Esophagus squamous epithelium (tissue), 5 donors: Measurements from ENCODE around the gene RALA. TPM values are rescaled to one million over a fixed set of nuclear protein-coding genes. Genes with fewer than 3 reads are reported as not detected.
A peak's percentile ranks its signal among the peaks of the same experiment; 100 is the strongest.

ENCODE experiments used
- DNase-seq: peaks from one replicate; lab custom pipeline; 2025; lab: John Stamatoyannopoulos, UW
- H3K27ac ChIP-seq, 4 donors: fragments of 200-600 bp; sonication (generic); one replicate each; pipeline ENCODE4 v1.5.1; 2016 to 2019; ENCODE audit warnings: mild to moderate bottlenecking in 1 of 4
- H3K27me3 ChIP-seq, 4 donors: fragments of 200-600 bp; sonication (generic); 1 replicate in 3 of 4; 2 replicates in 1 of 4; pipeline versions ENCODE4 v1.5.1 to v1.6.0; 2017 to 2021; ENCODE audit warnings: antibody characterized with exemption in 1 of 4
- H3K36me3 ChIP-seq, 3 donors: fragments of 200-600 bp; sonication (generic); one replicate each; pipeline ENCODE4 v1.5.1; 2016 to 2019
- H3K4me1 ChIP-seq, 3 donors: fragments of 200-600 bp; sonication (generic); one replicate each; pipeline ENCODE4 v1.5.1; 2017 to 2019
- H3K4me3 ChIP-seq, 4 donors: fragments of 200-600 bp; sonication (generic); 1 replicate in 3 of 4; 2 replicates in 1 of 4; pipeline ENCODE4 v1.5.1; 2016 to 2019; ENCODE audit warnings: mild to moderate bottlenecking in 2 of 4, moderate library complexity in 1 of 4
- H3K9me3 ChIP-seq, 3 donors: fragments of 200-600 bp; sonication (generic); one replicate each; pipeline ENCODE4 v1.5.1; 2016 to 2019
- POLR2A ChIP-seq, 4 donors: fragments of 450-650 bp; IDR thresholded peaks; one replicate each; pipeline ENCODE4 v1.6.1; 2017; ENCODE audit warnings: antibody characterized with exemption in 4 of 4, mild to moderate bottlenecking in 4 of 4, moderate library complexity in 3 of 4
- WGBS, 2 donors: methylation state at CpG; one replicate each; pipeline ENCODE4 v1.1.5; 2018; 5-methylcytosine and 5-hydroxymethylcytosine counted together
- intact Hi-C: fragments of 100-400 bp; cut with DNase I; formaldehyde crosslinking; loops from one replicate; pipeline ENCODE4 v1.15.0; 2022
- total RNA-seq, 4 donors: library from RNA; depleted of rRNA; stranded (reverse); fragments of >200 nt; gene quantifications; one replicate each; pipeline ENCODE4 v1.1.0, GENCODE V29; 2016
- TF ChIP-seq, protein P1 (sequence below), 6 experiments: fragments of 450-650 bp in 4 of 6; fragments of 200-600 bp in 2 of 6; sonication (generic) in 2 of 6; IDR thresholded peaks; one replicate each; pipeline ENCODE4 v1.5.1; 2016 to 2019; ENCODE audit warnings: antibody characterized with exemption in 6 of 6, mild to moderate bottlenecking in 4 of 6, moderate library complexity in 4 of 6
- donor health status: DM: yes; HTN: yes; CAD: no.

Gene RALA
- total RNA-seq, 4 donors from 2014 or later = 32.8 to 49.6 (median 39.9) TPM

DNA sequence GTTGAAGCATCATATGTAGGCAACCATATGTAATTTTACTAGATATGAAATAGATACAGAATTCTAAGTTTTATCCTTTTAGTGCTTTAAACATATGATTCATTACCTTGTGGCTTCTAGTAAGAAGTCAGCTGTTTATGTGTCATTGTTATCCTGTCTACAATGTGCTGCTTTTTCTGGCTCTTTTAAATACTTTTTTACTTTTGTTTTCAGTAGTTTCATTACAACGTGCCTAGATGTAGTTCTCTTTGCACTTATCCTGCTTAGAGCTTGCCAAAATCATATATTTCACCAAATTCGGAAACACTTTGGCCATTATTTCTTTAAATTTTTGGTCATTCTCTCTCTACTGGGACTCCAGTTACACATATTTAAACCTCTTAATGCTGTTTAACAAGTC is 30.8 kb upstream of the RALA start:
- intact Hi-C loops = no loop called here
- TF ChIP-seq POLR2A (IDR thresholded peaks at IDR 0.05) = no peak
- TF ChIP-seq, protein P1, sequence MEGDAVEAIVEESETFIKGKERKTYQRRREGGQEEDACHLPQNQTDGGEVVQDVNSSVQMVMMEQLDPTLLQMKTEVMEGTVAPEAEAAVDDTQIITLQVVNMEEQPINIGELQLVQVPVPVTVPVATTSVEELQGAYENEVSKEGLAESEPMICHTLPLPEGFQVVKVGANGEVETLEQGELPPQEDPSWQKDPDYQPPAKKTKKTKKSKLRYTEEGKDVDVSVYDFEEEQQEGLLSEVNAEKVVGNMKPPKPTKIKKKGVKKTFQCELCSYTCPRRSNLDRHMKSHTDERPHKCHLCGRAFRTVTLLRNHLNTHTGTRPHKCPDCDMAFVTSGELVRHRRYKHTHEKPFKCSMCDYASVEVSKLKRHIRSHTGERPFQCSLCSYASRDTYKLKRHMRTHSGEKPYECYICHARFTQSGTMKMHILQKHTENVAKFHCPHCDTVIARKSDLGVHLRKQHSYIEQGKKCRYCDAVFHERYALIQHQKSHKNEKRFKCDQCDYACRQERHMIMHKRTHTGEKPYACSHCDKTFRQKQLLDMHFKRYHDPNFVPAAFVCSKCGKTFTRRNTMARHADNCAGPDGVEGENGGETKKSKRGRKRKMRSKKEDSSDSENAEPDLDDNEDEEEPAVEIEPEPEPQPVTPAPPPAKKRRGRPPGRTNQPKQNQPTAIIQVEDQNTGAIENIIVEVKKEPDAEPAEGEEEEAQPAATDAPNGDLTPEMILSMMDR (IDR thresholded peaks at IDR 0.05) = no peak
- H3K36me3 ChIP-seq = no peaks in the 10 kb centered on the region
- WGBS, 2 donors = 5 to 24% methylated on average over 2 of the region's 2 CpGs
- H3K9me3 ChIP-seq = no peaks in the 10 kb centered on the region
- H3K27ac ChIP-seq = no peak overlapping the region
- H3K27me3 ChIP-seq = no peaks in the 10 kb centered on the region
- H3K4me1 ChIP-seq = peaks cover 0 to 21% (median 6%) of the 10 kb centered on the region in 3 donors
- no peak overlapping the region for H3K4me3 ChIP-seq
- DNase-seq = no peak

DNA sequence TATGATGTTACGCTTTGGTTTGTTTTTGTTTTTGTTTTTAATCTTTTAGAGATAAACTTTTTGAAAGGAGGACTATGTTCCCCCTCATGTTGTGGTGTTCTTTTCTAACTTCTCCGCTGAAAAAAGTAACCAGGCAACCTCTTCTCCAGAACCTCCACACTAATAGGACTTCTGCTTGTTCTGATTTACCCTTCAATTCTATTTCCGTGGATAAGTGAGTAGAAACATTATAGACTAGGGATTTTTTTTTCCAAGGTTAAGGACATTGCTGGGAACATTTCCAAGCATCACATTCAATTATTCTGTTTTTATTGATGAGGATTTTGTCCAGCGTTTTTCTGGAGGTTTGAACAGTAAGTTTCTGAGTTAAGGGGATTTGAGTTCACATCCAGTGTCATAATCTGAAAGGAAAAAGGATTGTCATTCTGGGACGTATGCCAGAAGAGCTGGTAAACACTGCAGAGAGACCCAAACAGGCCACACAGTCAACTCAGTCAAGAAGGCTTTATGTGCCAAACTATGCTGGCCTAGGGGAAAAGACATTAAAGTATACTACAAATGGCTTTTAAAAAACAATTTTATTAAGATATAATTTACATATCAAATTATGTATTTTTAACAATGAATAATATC is 28.3 kb upstream of the RALA start:
- Histone ChIP-seq H3K4me3 (no peak overlapping the region), H3K9me3 (no peaks in the 10 kb centered on the region), H3K4me1 (peaks cover 0 to 16% (median 0%) of the 10 kb centered on the region in 3 donors), H3K27me3 (no peaks in the 10 kb centered on the region), H3K27ac (no peak overlapping the region), H3K36me3 (no peaks in the 10 kb centered on the region)
- 53 to 59% methylated on average over 5 of the region's 5 CpGs for WGBS, 2 donors
- TF ChIP-seq, protein P1 (IDR thresholded peaks at IDR 0.05) = no peak
- TF ChIP-seq POLR2A (IDR thresholded peaks at IDR 0.05) = no peak
- intact Hi-C loops = no loop called here
- DNase-seq = no peak

DNA sequence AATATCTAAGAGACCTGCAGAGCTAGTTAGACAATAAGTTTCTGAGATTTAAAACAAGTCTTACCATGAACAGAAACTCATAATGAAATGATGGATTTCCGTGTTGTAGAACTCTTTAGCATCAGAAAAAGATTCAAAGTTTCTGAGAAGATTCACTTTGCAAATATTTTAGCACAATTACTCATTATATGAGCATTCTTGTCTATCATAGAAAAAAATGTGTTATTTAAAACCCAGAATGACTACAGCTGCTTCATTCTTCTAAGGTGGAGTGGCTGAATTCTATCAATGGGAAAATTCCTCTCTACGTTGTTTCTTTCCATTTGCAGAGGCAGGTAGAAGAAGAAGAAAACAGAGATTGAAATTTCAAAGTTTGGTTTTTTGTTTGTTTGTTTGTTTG is 21.0 kb upstream of the RALA start:
- no peak for DNase-seq
- intact Hi-C loops = no loop called here
- Histone ChIP-seq H3K36me3 (no peaks in the 10 kb centered on the region), H3K27ac (peak overlapping the region in 2 of 4 donors; percentile 28 to 56), H3K27me3 (no peaks in the 10 kb centered on the region), H3K4me1 (peaks cover 0 to 32% (median 0%) of the 10 kb centered on the region in 3 donors), H3K4me3 (no peak overlapping the region), H3K9me3 (no peaks in the 10 kb centered on the region)
- WGBS, 2 donors = 45 to 47% methylated on average over 2 of the region's 2 CpGs
- no peak for TF ChIP-seq POLR2A (IDR thresholded peaks at IDR 0.05)
- TF ChIP-seq, protein P1 (IDR thresholded peaks at IDR 0.05) = no peak

DNA sequence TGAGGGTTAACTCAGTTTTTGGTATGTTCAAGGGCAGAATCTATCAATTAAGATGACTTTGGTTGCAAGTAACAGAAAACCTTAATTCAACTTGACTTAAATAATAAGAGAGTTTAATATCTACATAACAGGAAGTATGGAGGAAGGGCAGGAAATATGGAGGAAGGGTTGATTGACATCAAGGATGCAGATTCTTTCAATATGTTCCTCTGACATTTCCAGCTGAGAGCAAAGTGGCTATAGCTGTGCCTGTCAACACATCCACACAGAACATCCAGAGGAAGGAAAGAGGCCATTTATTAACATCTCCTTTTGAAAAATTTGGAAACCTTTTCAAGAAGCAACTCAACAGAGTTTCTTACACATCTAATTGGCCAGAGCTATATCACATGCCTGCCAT is 19.4 kb upstream of the RALA start:
- TF ChIP-seq POLR2A (IDR thresholded peaks at IDR 0.05) = no peak
- TF ChIP-seq, protein P1 (IDR thresholded peaks at IDR 0.05) = no peak
- H3K4me1 ChIP-seq = peaks cover under 1 to 38% (median 2%) of the 10 kb centered on the region in 3 donors
- H3K36me3 ChIP-seq = no peaks in the 10 kb centered on the region
- DNase-seq = no peak
- H3K4me3 ChIP-seq = no peak overlapping the region
- no peaks in the 10 kb centered on the region for H3K9me3 ChIP-seq
- H3K27me3 ChIP-seq = no peaks in the 10 kb centered on the region
- H3K27ac ChIP-seq = peak overlapping the region in 1 of 4 donors; percentile 69
- intact Hi-C loops = no loop called here

DNA sequence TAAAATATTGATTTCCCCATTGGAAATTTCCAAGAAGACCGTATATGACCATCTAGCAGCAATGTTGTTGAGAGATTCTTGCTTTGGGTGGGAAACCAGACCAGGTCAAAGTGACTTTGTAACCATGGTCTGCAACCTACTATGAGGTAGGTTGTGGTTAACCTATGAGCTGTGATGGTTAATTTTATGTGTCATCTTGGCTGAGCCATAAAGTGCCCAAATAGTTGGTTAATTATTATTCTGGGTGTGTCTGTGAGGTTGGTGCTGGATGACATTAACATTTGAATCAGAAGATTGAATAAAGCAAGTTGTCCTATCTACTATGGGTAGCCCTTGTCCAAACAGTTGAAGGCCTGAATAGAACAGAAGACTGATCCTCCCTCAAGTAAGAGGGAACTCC is 18.3 kb upstream of the RALA start:
- intact Hi-C loops = no loop called here
- H3K27ac ChIP-seq = peak overlapping the region in 3 of 4 donors; percentile 57 to 69 (median 65)
- H3K4me1 ChIP-seq = peaks cover 8 to 49% (median 13%) of the 10 kb centered on the region in 3 donors
- no peaks in the 10 kb centered on the region for H3K9me3 ChIP-seq
- peaks cover 0 to 6% (median 0%) of the 10 kb centered on the region in 4 donors for H3K27me3 ChIP-seq
- no peaks in the 10 kb centered on the region for H3K36me3 ChIP-seq
- DNase-seq = no peak
- 81 to 92% methylated on average over 1 of the region's 1 CpG for WGBS, 2 donors
- H3K4me3 ChIP-seq = no peak overlapping the region
- TF ChIP-seq, protein P1 (IDR thresholded peaks at IDR 0.05) = no peak
- no peak for TF ChIP-seq POLR2A (IDR thresholded peaks at IDR 0.05)
